ENCODE data around the gene ZNF41.

Gene ZNF41

GRCh38 chrX:47489507-47490275 lies 6.7 kb upstream of the ZNF41 start:
- no peak for DNase-seq (ENCODE audit: low read depth in 2 of 2)

- no peak for DNase-seq (ENCODE audit: low read depth in 2 of 2)
These were observed 1.9 kb upstream of the ZNF41 start for GRCh38 chrX:47484885-47485284.

- DNase-seq (ENCODE audit: low read depth in 2 of 2): no peak
These were observed 565 bp upstream of the ZNF41 start for GRCh38 chrX:47483306-47484268.

GRCh38 chrX:47482065-47482511 lies 934 bp downstream of the ZNF41 start:
- no peak for DNase-seq (ENCODE audit: low read depth in 2 of 2)

GRCh38 chrX:47481160-47481559 lies 1.9 kb downstream of the ZNF41 start:
- DNase-seq (ENCODE audit: low read depth in 2 of 2): no peak

- DNase-seq (ENCODE audit: low read depth in 2 of 2): no peak
These were observed 2.4 kb downstream of the ZNF41 start for GRCh38 chrX:47480576-47480975.

- no peak for DNase-seq (ENCODE audit: low read depth in 2 of 2)
These were observed 7.5 kb downstream of the ZNF41 start for GRCh38 chrX:47475476-47475875.

GRCh38 chrX:47467106-47467505 lies 15.9 kb downstream of the ZNF41 start:
- DNase-seq (ENCODE audit: low read depth in 2 of 2): no peak

GRCh38 chrX:47460561-47460960 lies 22.5 kb downstream of the ZNF41 start:
- no peak for DNase-seq (ENCODE audit: low read depth in 2 of 2)

GRCh38 chrX:47458528-47458927 lies 24.5 kb downstream of the ZNF41 start:
- DNase-seq (ENCODE audit: low read depth in 2 of 2): no peak

GRCh38 chrX:47456080-47456479 lies 26.9 kb downstream of the ZNF41 start:
- no peak for DNase-seq (ENCODE audit: low read depth in 2 of 2)

GRCh38 chrX:47452112-47452511 lies 30.9 kb downstream of the ZNF41 start:
- no peak for DNase-seq (ENCODE audit: low read depth in 2 of 2)

- no peak for DNase-seq (ENCODE audit: low read depth in 2 of 2)
These were observed 34.7 kb downstream of the ZNF41 start for GRCh38 chrX:47448165-47448806.

GRCh38 chrX:47447607-47448006 lies 35.4 kb downstream of the ZNF41 start:
- DNase-seq (ENCODE audit: low read depth in 2 of 2): no peak

GRCh38 chrX:47446971-47447370 lies 36.1 kb downstream of the ZNF41 start:
- DNase-seq (ENCODE audit: low read depth in 2 of 2): no peak

- DNase-seq (ENCODE audit: low read depth in 2 of 2): no peak
These were observed 36.6 kb downstream of the ZNF41 start for GRCh38 chrX:47446431-47446830.

- DNase-seq (ENCODE audit: low read depth in 2 of 2): no peak
These were observed 52.1 kb downstream of the ZNF41 start for GRCh38 chrX:47430925-47431324.

GRCh38 chrX:47422444-47422843 lies 60.6 kb downstream of the ZNF41 start:
- DNase-seq (ENCODE audit: low read depth in 2 of 2): no peak

- no peak for DNase-seq (ENCODE audit: low read depth in 2 of 2)
These were observed 62.1 kb downstream of the ZNF41 start for GRCh38 chrX:47420962-47421361.

GRCh38 chrX:47420265-47420664 lies 62.8 kb downstream of the ZNF41 start:
- no peak for DNase-seq (ENCODE audit: low read depth in 2 of 2)

GRCh38 chrX:47413179-47413594 lies 69.8 kb downstream of the ZNF41 start:
- no peak for DNase-seq (ENCODE audit: low read depth in 2 of 2)

Measured in fibroblast of skin of left biceps (primary cell).